MM.1S (cell line): ENCODE measurements around the gene ELMO1.

ENCODE experiments used
- EZH2 ChIP-seq: fragments of 300-600 bp; sonication (generic); optimal IDR thresholded peaks from 2 replicates; pipeline ENCODE3; 2017; ENCODE audit warnings: low read depth, mild to moderate bottlenecking, antibody characterized with exemption, low read length, mixed read lengths
- TF ChIP-seq, protein P1 (sequence below): fragments of 300-600 bp; sonication (generic); IDR thresholded peaks from 2 replicates; pipeline ENCODE4 v1.5.1; 2016; ENCODE audit warnings: antibody characterized with exemption, low read length, mixed read lengths

DNA sequence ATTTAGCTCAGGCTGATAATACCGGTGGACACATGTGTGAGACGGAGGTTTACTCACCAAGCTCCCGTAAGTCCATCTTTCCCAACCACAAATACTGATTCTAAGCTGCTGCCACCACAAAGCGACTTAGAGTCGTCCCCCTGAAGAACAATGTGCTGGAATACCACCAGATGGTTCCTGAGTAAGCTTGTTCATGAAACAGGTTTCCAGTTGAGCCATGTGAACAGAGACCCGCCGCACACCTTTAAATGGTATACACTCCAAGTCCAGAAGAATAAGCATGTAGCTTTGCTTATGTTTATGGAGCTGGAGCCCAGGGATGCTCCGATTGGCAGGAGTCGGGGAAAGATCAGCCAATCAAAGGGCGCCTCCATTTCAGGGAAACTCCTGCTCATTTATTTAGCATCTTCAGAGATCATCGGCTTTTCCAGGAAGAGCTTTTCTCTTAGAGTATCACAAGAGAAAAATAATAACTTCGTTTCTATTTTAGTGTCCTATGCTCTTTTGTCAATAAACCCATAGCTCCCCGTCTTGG lies 462.7 kb downstream of the ELMO1 start:
- TF ChIP-seq, protein P1, sequence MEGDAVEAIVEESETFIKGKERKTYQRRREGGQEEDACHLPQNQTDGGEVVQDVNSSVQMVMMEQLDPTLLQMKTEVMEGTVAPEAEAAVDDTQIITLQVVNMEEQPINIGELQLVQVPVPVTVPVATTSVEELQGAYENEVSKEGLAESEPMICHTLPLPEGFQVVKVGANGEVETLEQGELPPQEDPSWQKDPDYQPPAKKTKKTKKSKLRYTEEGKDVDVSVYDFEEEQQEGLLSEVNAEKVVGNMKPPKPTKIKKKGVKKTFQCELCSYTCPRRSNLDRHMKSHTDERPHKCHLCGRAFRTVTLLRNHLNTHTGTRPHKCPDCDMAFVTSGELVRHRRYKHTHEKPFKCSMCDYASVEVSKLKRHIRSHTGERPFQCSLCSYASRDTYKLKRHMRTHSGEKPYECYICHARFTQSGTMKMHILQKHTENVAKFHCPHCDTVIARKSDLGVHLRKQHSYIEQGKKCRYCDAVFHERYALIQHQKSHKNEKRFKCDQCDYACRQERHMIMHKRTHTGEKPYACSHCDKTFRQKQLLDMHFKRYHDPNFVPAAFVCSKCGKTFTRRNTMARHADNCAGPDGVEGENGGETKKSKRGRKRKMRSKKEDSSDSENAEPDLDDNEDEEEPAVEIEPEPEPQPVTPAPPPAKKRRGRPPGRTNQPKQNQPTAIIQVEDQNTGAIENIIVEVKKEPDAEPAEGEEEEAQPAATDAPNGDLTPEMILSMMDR = no peak
- no peak for TF ChIP-seq EZH2
